ENCODE measurements around the gene MTFMT. TPM values are rescaled to one million over a fixed set of nuclear protein-coding genes. Genes with fewer than 3 reads are reported as not detected.

Gene MTFMT
- total RNA-seq, 1 donor = 19.2 TPM

GRCh38 chr15:64975390-64975789, 54.0 kb downstream of the MTFMT start:
- no peak for DNase-seq (ENCODE audit: low read depth)
- TF ChIP-seq, protein P1, sequence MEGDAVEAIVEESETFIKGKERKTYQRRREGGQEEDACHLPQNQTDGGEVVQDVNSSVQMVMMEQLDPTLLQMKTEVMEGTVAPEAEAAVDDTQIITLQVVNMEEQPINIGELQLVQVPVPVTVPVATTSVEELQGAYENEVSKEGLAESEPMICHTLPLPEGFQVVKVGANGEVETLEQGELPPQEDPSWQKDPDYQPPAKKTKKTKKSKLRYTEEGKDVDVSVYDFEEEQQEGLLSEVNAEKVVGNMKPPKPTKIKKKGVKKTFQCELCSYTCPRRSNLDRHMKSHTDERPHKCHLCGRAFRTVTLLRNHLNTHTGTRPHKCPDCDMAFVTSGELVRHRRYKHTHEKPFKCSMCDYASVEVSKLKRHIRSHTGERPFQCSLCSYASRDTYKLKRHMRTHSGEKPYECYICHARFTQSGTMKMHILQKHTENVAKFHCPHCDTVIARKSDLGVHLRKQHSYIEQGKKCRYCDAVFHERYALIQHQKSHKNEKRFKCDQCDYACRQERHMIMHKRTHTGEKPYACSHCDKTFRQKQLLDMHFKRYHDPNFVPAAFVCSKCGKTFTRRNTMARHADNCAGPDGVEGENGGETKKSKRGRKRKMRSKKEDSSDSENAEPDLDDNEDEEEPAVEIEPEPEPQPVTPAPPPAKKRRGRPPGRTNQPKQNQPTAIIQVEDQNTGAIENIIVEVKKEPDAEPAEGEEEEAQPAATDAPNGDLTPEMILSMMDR (IDR thresholded peaks at IDR 0.05; ENCODE audit: insufficient read depth, low read length) = no peak
- H3K4me3 ChIP-seq (ENCODE audit: low read depth, low read length) = no peak overlapping the region

DNA sequence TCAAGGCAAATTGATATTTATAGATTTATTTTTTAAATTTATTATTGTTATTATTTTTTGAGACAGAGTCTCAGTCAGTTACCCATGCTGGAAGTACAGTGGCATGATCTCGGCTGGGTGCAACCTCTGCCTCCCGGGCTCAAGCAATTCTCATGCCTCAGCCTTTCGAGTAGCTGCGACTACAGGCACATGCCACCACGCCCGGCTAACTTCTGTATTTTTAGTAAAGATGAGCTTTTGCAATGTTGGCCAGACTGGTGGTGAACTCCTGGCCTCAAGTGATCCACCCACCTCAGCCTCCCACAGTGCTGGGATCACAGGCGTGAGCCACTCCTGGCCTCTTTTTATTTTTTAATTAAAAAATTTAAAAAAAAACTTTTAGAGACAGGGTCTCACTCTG, 58.7 kb downstream of the MTFMT start:
- TF ChIP-seq, protein P1 (IDR thresholded peaks at IDR 0.05; ENCODE audit: insufficient read depth, low read length) = no peak
- H3K4me3 ChIP-seq (ENCODE audit: low read depth, low read length) = no peak overlapping the region
- DNase-seq (ENCODE audit: low read depth) = no peak

- TF ChIP-seq, protein P1 (IDR thresholded peaks at IDR 0.05; ENCODE audit: insufficient read depth, low read length) = no peak
- no peak overlapping the region for H3K4me3 ChIP-seq (ENCODE audit: low read depth, low read length)
- no peak for DNase-seq (ENCODE audit: low read depth)
Observed at GRCh38 chr15:64969401-64969800, 60.0 kb downstream of the MTFMT start.

DNA sequence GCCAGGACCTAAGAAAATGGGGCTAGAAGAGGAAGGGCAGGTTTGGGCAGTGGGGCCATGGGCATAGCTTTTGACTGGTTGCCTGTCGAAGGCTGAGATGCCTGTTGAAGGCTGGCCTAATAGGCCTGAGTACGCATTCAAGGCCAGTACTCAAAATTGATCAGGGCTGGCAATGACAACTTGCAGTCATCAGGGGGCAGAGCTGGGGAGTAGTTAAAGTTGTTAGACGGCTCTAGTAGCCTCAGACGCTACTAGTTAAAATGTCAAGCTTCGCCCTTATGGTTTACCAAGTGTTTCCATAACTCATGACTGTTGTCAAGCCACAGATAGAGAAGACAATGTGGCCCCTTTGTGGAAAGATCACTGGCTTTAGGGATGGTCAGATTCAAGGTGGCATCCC, 68.4 kb downstream of the MTFMT start:
- TF ChIP-seq, protein P1 (IDR thresholded peaks at IDR 0.05; ENCODE audit: insufficient read depth, low read length) = no peak
- no peak for DNase-seq (ENCODE audit: low read depth)
- H3K4me3 ChIP-seq (ENCODE audit: low read depth, low read length) = no peak overlapping the region

GRCh38 chr15:64960153-64960552, 69.3 kb downstream of the MTFMT start:
- DNase-seq (ENCODE audit: low read depth) = no peak
- TF ChIP-seq, protein P1 (IDR thresholded peaks at IDR 0.05; ENCODE audit: insufficient read depth, low read length) = no peak
- no peak overlapping the region for H3K4me3 ChIP-seq (ENCODE audit: low read depth, low read length)

DNA sequence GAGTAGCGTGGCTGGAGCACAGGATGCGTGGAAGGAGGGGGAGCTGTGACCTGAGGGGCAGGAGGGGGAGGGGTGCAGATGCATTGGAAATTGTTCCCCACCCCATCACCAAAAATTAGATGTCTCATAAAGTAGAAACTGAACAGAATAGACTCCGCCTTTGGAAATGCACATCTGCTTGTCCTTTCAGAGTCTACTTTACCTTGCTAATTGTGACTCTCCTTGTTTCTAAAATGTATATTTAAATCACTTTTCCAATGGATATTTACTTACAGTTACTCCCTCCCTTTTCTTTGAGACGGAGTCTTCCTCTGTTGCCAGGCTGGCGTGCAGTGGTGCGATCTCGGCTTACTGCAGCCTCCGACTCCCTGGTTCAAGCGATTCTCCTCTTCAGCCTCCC, 70.3 kb downstream of the MTFMT start:
- DNase-seq (ENCODE audit: low read depth) = no peak
- TF ChIP-seq, protein P1 (IDR thresholded peaks at IDR 0.05; ENCODE audit: insufficient read depth, low read length) = no peak
- H3K4me3 ChIP-seq (ENCODE audit: low read depth, low read length) = no peak overlapping the region

GRCh38 chr15:64954395-64954794, 75.0 kb downstream of the MTFMT start:
- no peak for DNase-seq (ENCODE audit: low read depth)
- H3K4me3 ChIP-seq (ENCODE audit: low read depth, low read length) = no peak overlapping the region
- TF ChIP-seq, protein P1 (IDR thresholded peaks at IDR 0.05; ENCODE audit: insufficient read depth, low read length) = no peak

Data from fibroblast of the aortic adventitia (primary cell).